ENCODE measurements around the gene BMP7.

The BMP7 gene

GRCh38 chr20:57212534-57213276, 53.7 kb downstream of the BMP7 start:
- peak; percentile 6 for DNase-seq (ENCODE audit: low read depth, low spot score)

GRCh38 chr20:57211908-57212533, 54.4 kb downstream of the BMP7 start:
- no peak for DNase-seq (ENCODE audit: low read depth, low spot score)

- DNase-seq (ENCODE audit: low read depth, low spot score) = no peak
Observed at GRCh38 chr20:57211406-57211805, 55.0 kb downstream of the BMP7 start.

- DNase-seq (ENCODE audit: low read depth, low spot score) = no peak
Observed at GRCh38 chr20:57210911-57211280, 55.5 kb downstream of the BMP7 start.

- no peak for DNase-seq (ENCODE audit: low read depth, low spot score)
Observed at GRCh38 chr20:57210054-57210910, 56.2 kb downstream of the BMP7 start.

- no peak for DNase-seq (ENCODE audit: low read depth, low spot score)
Observed at GRCh38 chr20:57209413-57209812, 57.0 kb downstream of the BMP7 start.

- DNase-seq (ENCODE audit: low read depth, low spot score) = no peak
Observed at GRCh38 chr20:57208198-57208597, 58.2 kb downstream of the BMP7 start.

- DNase-seq (ENCODE audit: low read depth, low spot score) = no peak
Observed at GRCh38 chr20:57207251-57207650, 59.2 kb downstream of the BMP7 start.

- DNase-seq (ENCODE audit: low read depth, low spot score) = no peak
Observed at GRCh38 chr20:57205606-57206219, 60.7 kb downstream of the BMP7 start.

- no peak for DNase-seq (ENCODE audit: low read depth, low spot score)
Observed at GRCh38 chr20:57203986-57204385, 62.5 kb downstream of the BMP7 start.

GRCh38 chr20:57203204-57203603, 63.2 kb downstream of the BMP7 start:
- no peak for DNase-seq (ENCODE audit: low read depth, low spot score)

- DNase-seq (ENCODE audit: low read depth, low spot score) = no peak
Observed at GRCh38 chr20:57202309-57202708, 64.1 kb downstream of the BMP7 start.

- DNase-seq (ENCODE audit: low read depth, low spot score) = no peak
Observed at GRCh38 chr20:57200882-57201695, 65.4 kb downstream of the BMP7 start.

GRCh38 chr20:57199656-57200405, 66.6 kb downstream of the BMP7 start:
- DNase-seq (ENCODE audit: low read depth, low spot score) = no peak

GRCh38 chr20:57198132-57199072, 68.0 kb downstream of the BMP7 start:
- DNase-seq (ENCODE audit: low read depth, low spot score) = no peak

- no peak for DNase-seq (ENCODE audit: low read depth, low spot score)
Observed at GRCh38 chr20:57197352-57198131, 68.9 kb downstream of the BMP7 start.

GRCh38 chr20:57195469-57196100, 70.9 kb downstream of the BMP7 start:
- no peak for DNase-seq (ENCODE audit: low read depth, low spot score)

GRCh38 chr20:57195023-57195422, 71.4 kb downstream of the BMP7 start:
- DNase-seq (ENCODE audit: low read depth, low spot score) = no peak

All from brain pericyte (primary cell).